ENCODE data around the gene ING1.
"Not testable (repeated sequence)": the region's sequence is repeated elsewhere in the genome, so short reads cannot be mapped to it uniquely, and the experiment has no call there.

The ING1 gene

DNA sequence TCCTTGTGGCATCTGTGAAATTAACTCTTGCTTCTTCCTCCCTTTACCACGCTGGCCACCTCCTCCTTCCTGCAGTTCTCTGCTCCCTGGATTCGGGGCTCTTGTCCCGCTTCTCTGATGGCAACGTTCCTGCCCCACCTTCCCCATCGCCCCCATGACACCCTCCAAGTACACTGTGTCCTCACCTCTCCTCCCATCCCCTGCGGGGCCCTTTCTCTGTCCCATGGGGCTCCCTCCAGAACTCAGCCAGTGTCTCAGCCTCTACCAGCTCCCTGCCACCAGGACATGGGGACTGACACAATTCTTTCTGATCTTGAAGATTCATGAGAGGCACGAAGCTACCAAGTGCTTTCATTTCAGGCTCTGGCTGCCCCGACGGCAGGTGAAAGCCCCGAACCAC lies 16.7 kb upstream of the ING1 start:
- DNase-seq (ENCODE audit: insufficient read length, low spot score) (no peak), FAIRE-seq (no peak)
- TF ChIP-seq, protein P1, sequence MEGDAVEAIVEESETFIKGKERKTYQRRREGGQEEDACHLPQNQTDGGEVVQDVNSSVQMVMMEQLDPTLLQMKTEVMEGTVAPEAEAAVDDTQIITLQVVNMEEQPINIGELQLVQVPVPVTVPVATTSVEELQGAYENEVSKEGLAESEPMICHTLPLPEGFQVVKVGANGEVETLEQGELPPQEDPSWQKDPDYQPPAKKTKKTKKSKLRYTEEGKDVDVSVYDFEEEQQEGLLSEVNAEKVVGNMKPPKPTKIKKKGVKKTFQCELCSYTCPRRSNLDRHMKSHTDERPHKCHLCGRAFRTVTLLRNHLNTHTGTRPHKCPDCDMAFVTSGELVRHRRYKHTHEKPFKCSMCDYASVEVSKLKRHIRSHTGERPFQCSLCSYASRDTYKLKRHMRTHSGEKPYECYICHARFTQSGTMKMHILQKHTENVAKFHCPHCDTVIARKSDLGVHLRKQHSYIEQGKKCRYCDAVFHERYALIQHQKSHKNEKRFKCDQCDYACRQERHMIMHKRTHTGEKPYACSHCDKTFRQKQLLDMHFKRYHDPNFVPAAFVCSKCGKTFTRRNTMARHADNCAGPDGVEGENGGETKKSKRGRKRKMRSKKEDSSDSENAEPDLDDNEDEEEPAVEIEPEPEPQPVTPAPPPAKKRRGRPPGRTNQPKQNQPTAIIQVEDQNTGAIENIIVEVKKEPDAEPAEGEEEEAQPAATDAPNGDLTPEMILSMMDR (IDR thresholded peaks at IDR 0.05; ENCODE audit: insufficient read depth, missing control alignments) = no peak

DNA sequence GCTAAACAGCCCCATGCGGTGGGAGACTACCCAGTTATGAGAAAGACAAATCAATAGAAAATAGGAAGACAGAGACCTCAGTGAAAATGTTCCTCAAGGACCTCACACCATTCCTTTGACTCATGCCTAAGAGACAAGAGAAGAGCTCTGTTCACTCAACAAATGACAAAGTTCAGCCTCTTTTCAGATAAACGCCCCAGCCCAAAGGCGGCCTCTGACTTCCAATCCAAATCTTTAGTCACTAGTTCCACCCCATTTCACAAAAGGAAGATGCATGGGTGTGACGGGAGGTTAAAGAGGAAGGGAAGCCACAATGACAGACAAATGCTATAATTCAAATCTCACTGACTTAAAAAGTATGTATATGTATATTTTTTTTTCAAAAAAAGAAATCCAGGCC lies 15.7 kb upstream of the ING1 start:
- FAIRE-seq = no peak

DNA sequence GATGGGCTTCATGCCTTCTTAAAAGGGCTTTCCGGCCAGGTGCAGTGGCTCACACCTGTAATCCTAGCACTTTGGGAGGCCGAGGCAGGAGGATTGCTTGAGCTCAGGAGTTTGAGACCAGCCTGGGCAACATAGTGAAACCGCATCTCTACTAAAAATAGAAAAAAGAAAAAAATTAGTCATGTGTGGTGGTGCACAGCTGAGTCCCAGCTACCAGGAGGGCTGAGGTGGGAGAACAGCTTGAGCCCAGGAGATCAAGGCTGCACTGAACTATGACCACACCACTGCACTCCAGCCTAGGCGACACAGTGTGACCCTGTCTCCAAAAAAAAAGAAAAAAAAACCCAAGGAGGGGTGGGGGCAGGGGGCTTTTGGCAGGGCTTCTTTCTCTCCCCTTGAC lies 14.8 kb upstream of the ING1 start:
- DNase-seq (ENCODE audit: insufficient read length, low spot score) = no peak
- FAIRE-seq = no peak
- TF ChIP-seq, protein P1 (IDR thresholded peaks at IDR 0.05; ENCODE audit: insufficient read depth, missing control alignments) = no peak

More for the DNA sequence above, 15.7 kb upstream of the ING1 start:
- TF ChIP-seq, protein P1 (IDR thresholded peaks at IDR 0.05; ENCODE audit: insufficient read depth, missing control alignments) = no peak
- DNase-seq (ENCODE audit: insufficient read length, low spot score) = no peak

DNA sequence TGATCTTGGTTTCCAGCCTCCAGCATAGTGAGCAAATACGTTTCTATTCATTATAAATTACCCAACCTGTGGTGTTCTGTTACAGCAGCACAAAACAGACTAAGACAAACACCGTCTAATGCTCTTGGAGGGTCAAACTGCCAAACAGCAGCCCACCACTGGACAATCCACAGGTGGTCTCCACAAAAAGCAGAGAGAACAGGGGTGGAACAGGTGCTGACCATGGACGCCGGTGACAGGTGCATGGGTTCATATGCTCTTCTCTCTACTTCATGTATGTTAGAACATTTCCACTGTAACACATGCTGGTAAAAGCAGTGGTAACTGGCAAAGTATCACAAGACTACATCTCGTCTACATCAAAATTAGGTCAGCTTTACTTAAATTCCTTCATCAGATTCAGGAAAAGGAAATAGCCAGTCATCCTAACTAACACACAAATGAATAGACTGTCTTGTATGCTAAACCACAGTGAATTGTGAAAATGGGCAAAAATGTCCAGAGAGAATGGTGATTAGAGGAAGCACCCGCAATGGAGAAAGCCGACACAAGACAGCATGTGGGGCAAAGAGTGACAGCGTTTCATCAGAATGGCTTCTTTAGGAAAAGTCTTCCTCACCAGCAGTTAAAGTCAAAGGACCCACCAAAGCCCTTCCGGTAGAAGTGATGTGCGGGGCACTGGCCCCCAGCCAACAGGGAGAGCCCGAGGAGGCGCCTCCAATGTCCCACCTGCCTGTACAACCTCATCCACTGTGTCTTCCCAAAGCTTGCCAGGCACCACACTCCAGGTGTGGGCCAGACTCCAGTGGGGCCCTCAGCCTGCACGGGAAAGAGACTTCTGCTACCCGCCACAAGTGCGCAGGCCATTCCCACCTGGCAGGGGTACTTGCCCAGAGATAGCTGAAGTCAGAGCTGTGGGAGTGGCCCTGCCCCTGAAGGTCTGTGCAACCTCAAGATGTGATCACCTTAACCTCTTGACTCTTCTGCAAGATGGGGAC lies 14.1 kb upstream of the ING1 start:
- TF ChIP-seq, protein P1 (IDR thresholded peaks at IDR 0.05; ENCODE audit: insufficient read depth, missing control alignments) = no peak
- DNase-seq (ENCODE audit: insufficient read length, low spot score) (no peak), FAIRE-seq (no peak)

DNA sequence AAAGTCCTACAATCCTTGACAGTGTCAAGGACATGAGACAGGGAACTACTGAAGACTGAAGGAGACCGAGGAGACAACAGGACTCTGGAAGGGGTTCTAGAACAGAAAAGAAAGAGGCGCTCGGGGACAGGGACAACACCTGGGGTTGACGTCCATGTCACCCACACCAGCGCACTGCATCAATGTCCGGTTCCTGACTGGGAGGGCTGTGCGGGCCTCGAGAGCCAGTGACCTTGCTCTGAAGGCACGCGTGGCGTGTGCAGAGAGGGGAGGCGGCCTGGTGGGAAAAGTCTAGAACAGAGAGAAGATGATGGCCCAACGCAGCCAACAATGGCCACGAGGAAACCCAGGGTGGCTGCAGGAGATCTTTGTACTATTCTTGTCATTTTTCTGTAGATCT lies 13.3 kb upstream of the ING1 start:
- TF ChIP-seq, protein P1 (IDR thresholded peaks at IDR 0.05; ENCODE audit: insufficient read depth, missing control alignments) = no peak
- DNase-seq (ENCODE audit: insufficient read length, low spot score) = no peak
- no peak for FAIRE-seq

DNA sequence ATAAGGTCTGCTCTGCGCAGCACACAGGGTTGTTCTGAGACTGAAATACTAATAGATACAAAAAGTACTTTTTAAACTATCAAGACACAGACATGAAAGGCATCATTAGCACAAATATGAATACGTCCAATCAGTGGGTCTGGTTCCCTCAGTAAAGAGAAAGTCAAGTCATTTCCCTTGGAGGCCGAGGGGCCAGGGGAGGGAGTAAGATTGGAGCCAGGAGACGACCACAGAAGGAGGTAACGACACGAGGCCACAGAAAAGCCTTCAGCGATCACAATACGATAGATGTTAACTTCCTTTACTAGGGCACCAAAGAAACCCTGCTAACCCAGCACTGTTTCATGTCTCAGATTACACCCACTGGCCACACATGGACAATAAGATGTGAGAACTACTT lies 12.9 kb upstream of the ING1 start:
- TF ChIP-seq, protein P1 (IDR thresholded peaks at IDR 0.05; ENCODE audit: insufficient read depth, missing control alignments) = no peak
- no peak for DNase-seq (ENCODE audit: insufficient read length, low spot score)
- no peak for FAIRE-seq

DNA sequence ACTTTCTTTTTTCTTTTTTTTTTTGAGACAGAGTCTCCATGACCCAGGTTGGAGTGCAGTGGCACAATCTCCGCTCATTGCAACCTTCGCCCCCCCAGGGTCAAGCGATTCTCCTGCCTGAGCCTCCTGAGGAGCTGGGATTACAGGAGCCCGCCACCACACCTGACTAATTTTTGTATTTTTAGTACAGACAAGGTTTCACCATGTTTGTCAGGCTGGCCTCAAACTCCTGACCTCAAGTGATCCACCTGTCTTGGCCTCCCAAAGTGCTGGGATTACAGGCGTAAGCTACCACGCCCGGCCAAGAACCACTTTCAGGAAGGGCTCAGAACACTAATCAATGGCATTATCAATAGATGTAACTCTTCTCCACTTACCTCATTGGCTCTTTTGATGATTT lies 12.4 kb upstream of the ING1 start:
- not testable (repeated sequence) for DNase-seq (ENCODE audit: insufficient read length, low spot score); FAIRE-seq

Data from D721Med (cell line).